ENCODE data around the gene AQP9. TPM values are rescaled to one million over a fixed set of nuclear protein-coding genes. Genes with fewer than 3 reads are reported as not detected.
"Not testable (repeated sequence)": the region's sequence is repeated elsewhere in the genome, so short reads cannot be mapped to it uniquely, and the experiment has no call there.

The AQP9 gene
- total RNA-seq, 1 donor = 144 TPM

DNA sequence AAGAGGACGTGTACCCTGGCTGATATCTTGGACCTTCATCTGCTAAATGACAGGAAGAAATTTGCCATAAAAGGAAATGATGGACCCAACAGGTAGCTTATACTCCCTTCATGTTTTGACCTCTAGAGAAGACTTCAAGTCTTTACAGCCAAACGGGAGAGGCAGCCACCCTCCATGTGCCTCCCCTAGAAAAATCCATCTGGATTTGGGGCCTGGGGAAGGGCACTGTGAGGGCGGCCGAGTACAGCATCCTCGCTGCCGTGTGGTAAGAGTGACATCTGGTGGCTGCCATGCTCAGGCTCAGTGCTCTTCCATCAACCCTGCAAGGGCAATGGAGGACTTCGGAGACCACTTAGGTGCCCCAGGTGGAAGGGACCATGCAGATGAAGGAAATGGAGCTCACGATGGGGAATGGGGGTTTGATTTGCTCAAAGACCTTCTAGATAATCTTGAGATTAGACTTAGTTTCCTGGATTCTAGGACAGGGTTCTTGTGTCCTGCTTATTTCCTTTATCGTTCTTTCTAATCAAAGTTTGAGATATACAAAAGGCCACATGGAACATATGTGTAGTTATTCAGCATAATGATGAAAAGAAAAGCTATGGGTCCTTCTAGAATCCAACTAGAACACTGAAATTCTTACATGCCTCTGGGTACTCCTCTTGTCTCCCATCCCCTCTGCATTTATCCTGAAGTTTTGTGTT lies 44.4 kb downstream of the AQP9 start:
- H3K4me3 ChIP-seq (ENCODE audit: low read length) = no peak overlapping the region
- H3K9me3 ChIP-seq (ENCODE audit: low read depth, low read length) = no peaks in the 10 kb centered on the region
- H3K27me3 ChIP-seq (ENCODE audit: insufficient read depth, low read length) = peaks cover 10% of the 10 kb centered on the region
- H3K4me1 ChIP-seq (ENCODE audit: insufficient read depth, low read length) = no peaks in the 10 kb centered on the region

- Histone ChIP-seq H3K9me3 (ENCODE audit: low read depth, low read length) (no peaks in the 10 kb centered on the region), H3K27me3 (ENCODE audit: insufficient read depth, low read length) (peaks cover 13% of the 10 kb centered on the region), H3K4me1 (ENCODE audit: insufficient read depth, low read length) (no peaks in the 10 kb centered on the region), H3K4me3 (ENCODE audit: low read length) (no peak overlapping the region)
Observed at GRCh38 chr15:58185439-58185838, 47.3 kb downstream of the AQP9 start.

GRCh38 chr15:58189148-58189811 lies 51.1 kb downstream of the AQP9 start:
- Histone ChIP-seq H3K9me3 (ENCODE audit: low read depth, low read length) (no peaks in the 10 kb centered on the region), H3K4me1 (ENCODE audit: insufficient read depth, low read length) (no peaks in the 10 kb centered on the region), H3K4me3 (ENCODE audit: low read length) (no peak overlapping the region), H3K27me3 (ENCODE audit: insufficient read depth, low read length) (peaks cover 23% of the 10 kb centered on the region)

DNA sequence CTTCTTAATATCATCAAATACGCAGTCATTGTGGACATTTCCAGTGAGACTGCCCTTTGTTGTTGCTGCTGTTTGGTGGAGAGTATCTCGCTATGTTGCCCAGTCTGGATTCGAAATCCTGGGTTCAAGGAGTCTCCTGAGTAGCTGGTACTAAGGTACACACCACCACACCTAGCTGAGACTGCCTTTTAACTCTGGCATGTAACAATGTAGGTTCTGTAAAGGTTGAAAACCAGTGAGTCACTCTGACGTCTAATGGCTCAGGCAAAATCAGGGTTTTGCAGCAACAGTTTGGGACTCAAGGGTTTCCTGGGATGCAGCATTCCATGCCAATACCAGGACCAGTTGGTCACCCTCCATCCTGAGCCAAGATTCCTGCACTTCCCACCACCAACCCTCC lies 52.2 kb downstream of the AQP9 start:
- H3K9me3 ChIP-seq (ENCODE audit: low read depth, low read length) = no peaks in the 10 kb centered on the region
- H3K4me1 ChIP-seq (ENCODE audit: insufficient read depth, low read length) = no peaks in the 10 kb centered on the region
- H3K27me3 ChIP-seq (ENCODE audit: insufficient read depth, low read length) = peaks cover 23% of the 10 kb centered on the region
- no peak overlapping the region for H3K4me3 ChIP-seq (ENCODE audit: low read length)

DNA sequence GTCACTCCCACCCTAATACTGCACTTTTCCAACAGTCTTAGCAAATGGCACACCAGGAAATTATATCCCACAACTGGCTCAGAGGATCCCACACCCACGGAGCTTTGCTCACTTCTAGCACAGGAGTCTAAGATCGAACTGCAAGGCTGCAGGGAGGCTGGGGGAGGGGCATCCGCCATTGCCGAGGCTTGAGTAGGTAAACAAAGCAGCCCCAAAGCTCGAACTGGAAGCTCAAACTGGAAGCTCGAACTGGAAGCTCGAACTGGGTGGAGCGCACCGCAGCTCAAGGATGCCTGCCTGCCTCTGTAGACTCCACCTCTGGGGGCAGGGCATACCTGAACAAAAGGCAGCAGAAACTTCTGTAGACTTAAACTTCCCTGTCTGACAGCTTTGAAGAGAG lies 55.5 kb downstream of the AQP9 start:
- peaks cover 12% of the 10 kb centered on the region for H3K27me3 ChIP-seq (ENCODE audit: insufficient read depth, low read length)
- not testable (repeated sequence) for H3K4me3 ChIP-seq (ENCODE audit: low read length); H3K4me1 ChIP-seq (ENCODE audit: insufficient read depth, low read length); H3K9me3 ChIP-seq (ENCODE audit: low read depth, low read length)

DNA sequence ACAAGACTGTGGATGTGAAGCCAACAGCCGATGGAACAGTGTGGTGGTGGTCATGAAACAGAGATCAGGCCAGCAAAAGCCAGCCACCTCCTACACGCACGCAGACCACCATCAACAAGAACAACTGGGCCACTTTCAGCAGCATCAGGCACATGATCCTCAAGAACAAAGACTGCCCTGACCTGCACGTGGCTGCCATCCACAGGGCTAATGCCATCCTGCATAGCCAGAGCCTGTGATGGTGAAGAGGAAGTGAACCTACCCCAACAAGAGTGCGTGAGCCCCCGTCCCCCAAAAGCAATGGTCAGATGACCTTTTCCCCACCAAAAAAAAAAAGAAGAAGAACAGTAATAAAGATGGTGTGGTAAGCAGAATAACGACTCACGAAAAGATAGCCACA lies 62.6 kb downstream of the AQP9 start:
- Histone ChIP-seq H3K4me3 (ENCODE audit: low read length) (no peak overlapping the region), H3K4me1 (ENCODE audit: insufficient read depth, low read length) (no peaks in the 10 kb centered on the region), H3K27me3 (ENCODE audit: insufficient read depth, low read length) (no peaks in the 10 kb centered on the region), H3K9me3 (ENCODE audit: low read depth, low read length) (no peaks in the 10 kb centered on the region)

DNA sequence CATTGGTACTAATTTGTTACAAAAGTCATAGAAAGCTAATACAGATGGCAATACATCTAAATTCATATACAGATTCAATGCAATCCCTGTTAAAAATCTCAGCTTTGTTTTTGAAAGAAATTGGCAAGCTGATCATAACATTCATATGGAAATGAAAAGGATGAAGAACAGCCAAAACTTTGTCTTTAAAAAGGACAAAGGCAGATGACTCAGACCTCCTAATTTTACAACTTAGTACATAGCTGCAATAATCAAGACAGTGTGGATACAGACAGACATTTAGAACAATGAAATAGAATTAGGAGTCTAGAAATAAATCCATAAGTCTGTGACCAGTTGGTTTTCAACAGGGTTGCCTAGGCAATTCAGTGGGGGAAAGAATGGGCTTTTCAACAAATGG lies 63.3 kb downstream of the AQP9 start:
- no peaks in the 10 kb centered on the region for H3K4me1 ChIP-seq (ENCODE audit: insufficient read depth, low read length)
- H3K9me3 ChIP-seq (ENCODE audit: low read depth, low read length) = no peaks in the 10 kb centered on the region
- no peak overlapping the region for H3K4me3 ChIP-seq (ENCODE audit: low read length)
- H3K27me3 ChIP-seq (ENCODE audit: insufficient read depth, low read length) = no peaks in the 10 kb centered on the region

DNA sequence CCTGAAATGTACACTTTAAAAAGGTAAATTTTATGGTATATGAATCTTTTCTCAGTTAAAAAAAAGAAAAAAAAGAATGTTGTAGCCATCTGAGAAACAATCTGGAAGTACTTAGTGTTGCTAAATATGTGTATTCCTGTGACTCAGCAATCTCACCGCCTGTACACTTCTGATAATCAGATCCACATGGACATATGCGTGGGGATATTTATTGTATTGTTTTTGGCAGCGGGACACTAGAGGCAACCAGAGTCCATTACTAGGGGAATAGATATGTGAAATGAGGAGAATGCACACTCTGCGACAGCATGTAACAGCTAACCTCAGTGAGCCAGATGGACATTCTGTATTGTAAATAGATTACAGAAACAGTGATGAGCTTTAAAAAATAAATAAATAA lies 65.4 kb downstream of the AQP9 start:
- Histone ChIP-seq H3K27me3 (ENCODE audit: insufficient read depth, low read length) (no peaks in the 10 kb centered on the region), H3K4me1 (ENCODE audit: insufficient read depth, low read length) (no peaks in the 10 kb centered on the region), H3K4me3 (ENCODE audit: low read length) (no peak overlapping the region), H3K9me3 (ENCODE audit: low read depth, low read length) (no peaks in the 10 kb centered on the region)

GRCh38 chr15:58206151-58206550 lies 68.0 kb downstream of the AQP9 start:
- H3K27me3 ChIP-seq (ENCODE audit: insufficient read depth, low read length) = no peaks in the 10 kb centered on the region
- H3K4me3 ChIP-seq (ENCODE audit: low read length) = no peak overlapping the region
- no peaks in the 10 kb centered on the region for H3K4me1 ChIP-seq (ENCODE audit: insufficient read depth, low read length)
- no peaks in the 10 kb centered on the region for H3K9me3 ChIP-seq (ENCODE audit: low read depth, low read length)

GRCh38 chr15:58208217-58208616 lies 70.0 kb downstream of the AQP9 start:
- not testable (repeated sequence) for H3K4me1 ChIP-seq (ENCODE audit: insufficient read depth, low read length); H3K9me3 ChIP-seq (ENCODE audit: low read depth, low read length); H3K4me3 ChIP-seq (ENCODE audit: low read length); H3K27me3 ChIP-seq (ENCODE audit: insufficient read depth, low read length)

- H3K4me1 ChIP-seq (ENCODE audit: insufficient read depth, low read length); H3K27me3 ChIP-seq (ENCODE audit: insufficient read depth, low read length); H3K4me3 ChIP-seq (ENCODE audit: low read length); H3K9me3 ChIP-seq (ENCODE audit: low read depth, low read length): not testable (repeated sequence)
Observed at GRCh38 chr15:58209007-58209481, 70.9 kb downstream of the AQP9 start.

DNA sequence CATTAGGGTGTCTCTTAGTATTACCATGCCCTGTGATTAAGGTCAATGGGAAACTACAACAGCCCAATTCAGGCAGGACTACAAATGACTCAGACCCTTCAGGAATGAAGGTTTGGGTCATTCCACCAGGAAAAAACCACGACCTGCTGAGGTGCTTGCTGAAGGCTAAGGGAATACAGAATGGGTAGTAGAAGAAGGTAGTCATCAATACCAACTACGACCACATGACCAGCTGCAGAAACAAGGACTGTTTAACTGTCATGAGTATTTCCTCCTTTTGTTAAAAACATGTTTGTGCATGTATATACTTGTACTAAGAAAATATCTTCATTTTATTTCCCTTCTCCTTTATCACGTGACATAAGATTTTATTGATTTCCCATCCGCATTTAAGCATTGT lies 71.8 kb downstream of the AQP9 start:
- H3K27me3 ChIP-seq (ENCODE audit: insufficient read depth, low read length); H3K4me3 ChIP-seq (ENCODE audit: low read length); H3K4me1 ChIP-seq (ENCODE audit: insufficient read depth, low read length); H3K9me3 ChIP-seq (ENCODE audit: low read depth, low read length): not testable (repeated sequence)

GRCh38 chr15:58212909-58213526 lies 74.8 kb downstream of the AQP9 start:
- no peak overlapping the region for H3K4me3 ChIP-seq (ENCODE audit: low read length)
- H3K9me3 ChIP-seq (ENCODE audit: low read depth, low read length) = no peaks in the 10 kb centered on the region
- no peaks in the 10 kb centered on the region for H3K4me1 ChIP-seq (ENCODE audit: insufficient read depth, low read length)
- H3K27me3 ChIP-seq (ENCODE audit: insufficient read depth, low read length) = no peaks in the 10 kb centered on the region

DNA sequence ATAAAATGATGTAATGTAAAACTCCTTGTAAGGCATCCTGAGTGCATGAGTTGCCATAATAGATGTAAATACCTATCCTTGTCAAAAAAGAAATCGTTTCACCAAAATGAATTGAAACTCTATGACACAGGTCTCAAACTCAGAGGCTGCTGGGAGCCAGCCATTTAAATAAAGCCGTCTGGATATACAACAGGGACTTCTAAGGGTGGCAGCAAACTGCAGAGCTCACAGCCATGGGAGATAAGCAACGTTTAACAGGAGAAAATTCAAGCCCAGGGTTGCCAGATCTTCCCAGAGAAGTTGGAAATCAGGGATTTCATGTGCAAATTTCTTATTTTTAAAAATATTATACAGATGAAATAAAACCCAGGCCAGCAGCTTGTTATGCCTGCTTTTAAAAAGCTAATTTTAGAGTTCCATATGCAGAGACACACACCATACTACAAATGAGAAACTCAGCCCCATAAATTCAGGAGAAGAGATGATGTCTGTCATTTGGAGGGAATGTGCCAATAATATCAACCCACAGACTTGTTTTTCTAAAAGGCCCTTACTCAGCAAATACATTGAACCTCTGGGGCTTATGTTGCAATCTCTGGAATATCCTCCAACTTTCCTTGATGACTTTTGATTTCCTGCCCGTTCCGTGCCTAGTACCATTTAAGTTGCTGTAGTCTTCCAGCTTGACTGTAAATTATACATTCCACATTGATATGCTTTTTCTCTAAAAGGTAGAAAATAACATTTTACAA lies 75.6 kb downstream of the AQP9 start:
- no peaks in the 10 kb centered on the region for H3K4me1 ChIP-seq (ENCODE audit: insufficient read depth, low read length)
- no peaks in the 10 kb centered on the region for H3K27me3 ChIP-seq (ENCODE audit: insufficient read depth, low read length)
- H3K9me3 ChIP-seq (ENCODE audit: low read depth, low read length) = no peaks in the 10 kb centered on the region
- no peak overlapping the region for H3K4me3 ChIP-seq (ENCODE audit: low read length)
